H9 (cell line): ENCODE results near the gene SDK2. TPM values are rescaled to one million over a fixed set of nuclear protein-coding genes. Genes with fewer than 3 reads are reported as not detected.

Experiments used
- DNase-seq: peaks from one replicate; pipeline ENCODE4 v3.0.0-alpha.2; 2017
- H2AFZ ChIP-seq: one replicate; pipeline ENCODE4 v1.6.1; 2013; ENCODE audit warnings: mild to moderate bottlenecking, low read length, control low read depth, moderate library complexity
- H2AK5ac ChIP-seq: 2 replicates; pipeline ENCODE4 v1.6.1; 2013; ENCODE audit warnings: low read length, control low read depth, mixed read lengths; ENCODE audit not compliant: insufficient read length
- H2BK120ac ChIP-seq: one replicate; pipeline ENCODE4 v1.6.1; 2013; ENCODE audit warnings: low read depth, mild to moderate bottlenecking, low read length, control low read depth, inconsistent platforms; ENCODE audit not compliant: poor library complexity, severe bottlenecking
- H2BK12ac ChIP-seq: 2 replicates; pipeline ENCODE4 v1.6.1; 2013; ENCODE audit warnings: low read length, control low read depth, mixed read lengths, low read depth; ENCODE audit not compliant: insufficient read length
- H2BK15ac ChIP-seq: 2 replicates; pipeline ENCODE4 v1.6.1; 2013; ENCODE audit warnings: low read depth, low read length, control low read depth
- H2BK20ac ChIP-seq: one replicate; pipeline ENCODE4 v1.6.1; 2013; ENCODE audit warnings: low read depth, mild to moderate bottlenecking, low read length, control low read depth, inconsistent platforms; ENCODE audit not compliant: poor library complexity, severe bottlenecking
- H2BK5ac ChIP-seq: 2 replicates; pipeline ENCODE4 v1.6.1; 2013; ENCODE audit warnings: low read length, control low read depth, mixed read lengths; ENCODE audit not compliant: insufficient read length
- H3K14ac ChIP-seq: 2 replicates; pipeline ENCODE4 v1.6.1; 2013; ENCODE audit warnings: low read length, control low read depth; ENCODE audit not compliant: insufficient read depth
- H3K18ac ChIP-seq: 2 replicates; pipeline ENCODE4 v1.6.1; 2013; ENCODE audit warnings: low read depth, mild to moderate bottlenecking, mixed read lengths, low read length, control low read depth; ENCODE audit not compliant: insufficient read length
- H3K23ac ChIP-seq: 2 replicates; pipeline ENCODE4 v1.6.1; 2013; ENCODE audit warnings: low read length, control low read depth, mixed read lengths, low read depth; ENCODE audit not compliant: insufficient read length
- H3K23me2 ChIP-seq: 2 replicates; pipeline ENCODE4 v1.6.1; 2013; ENCODE audit warnings: low read depth, mild to moderate bottlenecking, mixed read lengths, low read length, control low read depth; ENCODE audit not compliant: insufficient read length, poor library complexity, severe bottlenecking
- H3K27ac ChIP-seq: 2 replicates; pipeline ENCODE4 v1.5.1; 2013; ENCODE audit warnings: low read length, control low read depth, mixed read lengths, low read depth; ENCODE audit not compliant: insufficient read length
- H3K27me3 ChIP-seq: 2 replicates; pipeline ENCODE4 v1.6.1; 2013; ENCODE audit warnings: low read length, control low read depth, inconsistent platforms; ENCODE audit not compliant: insufficient read depth
- H3K4ac ChIP-seq: 2 replicates; pipeline ENCODE4 v1.6.1; 2013; ENCODE audit warnings: low read depth, mild to moderate bottlenecking, control low read depth, inconsistent platforms, low read length, moderate library complexity
- H3K4me1 ChIP-seq: 2 replicates; pipeline ENCODE4 v1.6.1; 2013; ENCODE audit warnings: low read length, control low read depth, inconsistent platforms; ENCODE audit not compliant: insufficient read depth
- H3K4me2 ChIP-seq: 2 replicates; pipeline ENCODE4 v1.6.1; 2013; ENCODE audit warnings: low read length, control low read depth, mixed read lengths; ENCODE audit not compliant: insufficient read length, insufficient read depth
- H3K56ac ChIP-seq: 2 replicates; pipeline ENCODE4 v1.6.1; 2013; ENCODE audit warnings: low read depth, mild to moderate bottlenecking, mixed read lengths, low read length, control low read depth; ENCODE audit not compliant: insufficient read length
- H3K79me1 ChIP-seq: 2 replicates; pipeline ENCODE4 v1.6.1; 2013; ENCODE audit warnings: low read depth, mild to moderate bottlenecking, moderate library complexity, low read length, control low read depth, inconsistent platforms; ENCODE audit not compliant: insufficient read depth, poor library complexity, severe bottlenecking
- H3K79me2 ChIP-seq: 2 replicates; pipeline ENCODE4 v1.6.1; 2013; ENCODE audit warnings: low read length, control low read depth, inconsistent platforms; ENCODE audit not compliant: insufficient read depth
- H3K9ac ChIP-seq: 2 replicates; pipeline ENCODE4 v1.6.1; 2013; ENCODE audit warnings: low read length, control low read depth, mixed read lengths; ENCODE audit not compliant: insufficient read length; ENCODE audit errors: extremely low read depth
- H3K9me3 ChIP-seq: one replicate; pipeline ENCODE4 v1.6.1; 2013; ENCODE audit warnings: low read depth, low read length, inconsistent platforms; ENCODE audit not compliant: control insufficient read depth
- H3T11ph ChIP-seq: one replicate; pipeline ENCODE4 v1.6.1; 2013; ENCODE audit warnings: mild to moderate bottlenecking, low read length, control low read depth, inconsistent platforms
- H4K20me1 ChIP-seq: one replicate; pipeline ENCODE4 v1.6.1; 2013; ENCODE audit not compliant: control insufficient read depth, insufficient read length, insufficient read depth
- H4K5ac ChIP-seq: 2 replicates; pipeline ENCODE4 v1.6.1; 2013; ENCODE audit warnings: low read depth, mild to moderate bottlenecking, mixed read lengths, low read length, control low read depth; ENCODE audit not compliant: insufficient read length
- H4K8ac ChIP-seq: replicated peaks from 2 replicates; pipeline ENCODE4 v1.6.1; 2013; ENCODE audit warnings: low read length, control low read depth, mixed read lengths, low read depth; ENCODE audit not compliant: insufficient read length
- H4K91ac ChIP-seq: 2 replicates; pipeline ENCODE4 v1.6.1; 2013; ENCODE audit warnings: low read depth, mild to moderate bottlenecking, moderate library complexity, mixed read lengths, low read length, control low read depth; ENCODE audit not compliant: insufficient read length
- H3K27ac Mint-ChIP-seq, 3 experiments: 2 replicates in 2 of 3; 3 replicates in 1 of 3; pipeline ENCODE4 v1.8.0; 2020 to 2021; ENCODE audit warnings: mixed read lengths in 3 of 3, mild to moderate bottlenecking in 1 of 3, moderate library complexity in 1 of 3
- H3K27me3 Mint-ChIP-seq: 2 replicates; pipeline ENCODE4 v1.8.0; 2021; ENCODE audit warnings: low read depth, mild to moderate bottlenecking, moderate library complexity, mixed read lengths
- H3K36me3 Mint-ChIP-seq, 3 experiments: 2 replicates in 2 of 3; 3 replicates in 1 of 3; pipeline ENCODE4 v1.8.0; 2020 to 2021; ENCODE audit warnings: low read depth in 3 of 3, mixed read lengths in 3 of 3; ENCODE audit not compliant: insufficient read depth in 1 of 3
- H3K4me1 Mint-ChIP-seq, 2 experiments: 2 replicates each; pipeline ENCODE4 v1.8.0; 2020; ENCODE audit warnings: mixed read lengths in 2 of 2
- H3K4me3 Mint-ChIP-seq, 2 experiments: 2 replicates in 1 of 2; 3 replicates in 1 of 2; pipeline ENCODE4 v1.8.0; 2020 to 2021; ENCODE audit warnings: mild to moderate bottlenecking in 2 of 2, mixed read lengths in 2 of 2, moderate library complexity in 1 of 2
- H3K9me3 Mint-ChIP-seq, 2 experiments: 2 replicates in 1 of 2; 3 replicates in 1 of 2; pipeline ENCODE4 v1.8.0; 2020; ENCODE audit warnings: mild to moderate bottlenecking in 2 of 2, mixed read lengths in 2 of 2, moderate library complexity in 1 of 2
- whole genome bisulfite sequencing: extraction: QIAGEN DNeasy Blood & Tissue Kit; methylation state at CpG from one replicate; pipeline ENCODE4 v1.1.7; 2013; ENCODE audit warnings: missing lambda C conversion rate, low lambda C conversion rate, mixed read lengths; ENCODE audit not compliant: insufficient read length; ENCODE audit errors: extremely low coverage; 5-methylcytosine and 5-hydroxymethylcytosine counted together
- total RNA-seq: library from RNA; stranded (reverse); gene quantifications from 2 replicates; pipeline ENCODE4 v1.2.1, GENCODE V29; 2021
- TF ChIP-seq, protein P1 (sequence below): fragments of 200-600 bp; sonication (generic); conservative IDR thresholded peaks from 3 replicates; pipeline ENCODE4 v1.8.0; 2021; ENCODE audit warnings: antibody characterized with exemption, mild to moderate bottlenecking

The SDK2 gene
- total RNA-seq, 1 experiment from 2014 or later, result 9.1 TPM

DNA sequence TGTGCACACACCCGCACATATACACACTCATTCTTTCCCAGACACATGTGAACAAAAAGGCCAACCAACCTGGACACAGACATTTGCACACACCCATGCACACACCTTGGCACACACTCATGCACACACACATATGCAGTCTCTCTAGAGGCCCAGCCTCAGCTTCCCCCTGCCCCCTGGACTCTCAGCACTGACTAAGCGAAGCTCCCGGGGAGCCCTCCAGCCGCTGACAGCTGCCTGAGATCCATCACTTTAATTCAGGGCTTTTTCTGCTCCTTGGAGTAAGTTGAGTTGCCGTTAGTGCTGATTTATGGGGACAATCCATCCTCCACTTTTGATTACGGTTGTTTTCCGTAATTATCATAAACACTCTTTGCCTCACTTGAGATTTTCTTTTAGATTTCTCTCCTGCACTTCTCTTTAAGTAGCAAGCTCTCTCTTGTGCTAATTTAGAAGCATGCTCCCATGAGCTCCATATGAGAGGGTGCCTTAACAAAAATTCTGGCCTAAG, 173.9 kb downstream of the SDK2 start:
- TF ChIP-seq, protein P1, sequence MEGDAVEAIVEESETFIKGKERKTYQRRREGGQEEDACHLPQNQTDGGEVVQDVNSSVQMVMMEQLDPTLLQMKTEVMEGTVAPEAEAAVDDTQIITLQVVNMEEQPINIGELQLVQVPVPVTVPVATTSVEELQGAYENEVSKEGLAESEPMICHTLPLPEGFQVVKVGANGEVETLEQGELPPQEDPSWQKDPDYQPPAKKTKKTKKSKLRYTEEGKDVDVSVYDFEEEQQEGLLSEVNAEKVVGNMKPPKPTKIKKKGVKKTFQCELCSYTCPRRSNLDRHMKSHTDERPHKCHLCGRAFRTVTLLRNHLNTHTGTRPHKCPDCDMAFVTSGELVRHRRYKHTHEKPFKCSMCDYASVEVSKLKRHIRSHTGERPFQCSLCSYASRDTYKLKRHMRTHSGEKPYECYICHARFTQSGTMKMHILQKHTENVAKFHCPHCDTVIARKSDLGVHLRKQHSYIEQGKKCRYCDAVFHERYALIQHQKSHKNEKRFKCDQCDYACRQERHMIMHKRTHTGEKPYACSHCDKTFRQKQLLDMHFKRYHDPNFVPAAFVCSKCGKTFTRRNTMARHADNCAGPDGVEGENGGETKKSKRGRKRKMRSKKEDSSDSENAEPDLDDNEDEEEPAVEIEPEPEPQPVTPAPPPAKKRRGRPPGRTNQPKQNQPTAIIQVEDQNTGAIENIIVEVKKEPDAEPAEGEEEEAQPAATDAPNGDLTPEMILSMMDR, result no peak

More for the DNA sequence above, 173.9 kb downstream of the SDK2 start:
- no peak overlapping the region for H4K91ac ChIP-seq
- H3K27me3 ChIP-seq, result no peaks in the 10 kb centered on the region
- peaks cover 5 to 7% of the 10 kb centered on the region in 2 experiments for H3K9me3 Mint-ChIP-seq
- no peaks in the 10 kb centered on the region for H3K23me2 ChIP-seq
- H3K9ac ChIP-seq, result no peak overlapping the region
- no peaks in the 10 kb centered on the region for H3K79me1 ChIP-seq
- no peak overlapping the region for H4K8ac ChIP-seq
- no peak overlapping the region for H2BK5ac ChIP-seq
- no CpG with 5 or more reads among the region's 7 CpGs for WGBS
- no peak overlapping the region for H3K4me2 ChIP-seq
- H3K18ac ChIP-seq, result no peak overlapping the region
- no peak overlapping the region for H3K4ac ChIP-seq
- no peaks in the 10 kb centered on the region for H3K4me1 ChIP-seq
- H4K5ac ChIP-seq, result no peak overlapping the region
- no peak overlapping the region for H3K23ac ChIP-seq
- no peaks in the 10 kb centered on the region; the same call in 1 of the 2 replicates for H3K27me3 Mint-ChIP-seq
- peaks cover 10 to 18% of the 10 kb centered on the region in 2 experiments for H3K4me1 Mint-ChIP-seq
- no peak overlapping the region for H2AFZ ChIP-seq
- no peak overlapping the region for H3K27ac ChIP-seq
- H2BK15ac ChIP-seq, result no peak overlapping the region
- no peaks in the 10 kb centered on the region for H3K79me2 ChIP-seq
- no peak overlapping the region for H2BK120ac ChIP-seq
- no peak overlapping the region for H3T11ph ChIP-seq
- no peaks in the 10 kb centered on the region for H3K9me3 ChIP-seq
- H3K56ac ChIP-seq, result no peak overlapping the region
- no peak overlapping the region for H2AK5ac ChIP-seq
- H2BK20ac ChIP-seq, result no peak overlapping the region
- no peak overlapping the region for H3K4me3 Mint-ChIP-seq
- peaks cover 2 to 9% (median 4%) of the 10 kb centered on the region in 3 experiments; a peak in 6 of 7 replicates for H3K36me3 Mint-ChIP-seq
- DNase-seq, result no peak
- no peaks in the 10 kb centered on the region for H4K20me1 ChIP-seq
- H3K14ac ChIP-seq, result no peak overlapping the region
- no peak overlapping the region for H3K27ac Mint-ChIP-seq
- H2BK12ac ChIP-seq, result no peak overlapping the region
